HepG2 (cell line): ENCODE results near the gene PIGV. TPM values are rescaled to one million over a fixed set of nuclear protein-coding genes. Genes with fewer than 3 reads are reported as not detected.

Experiments
- AGO1 ChIP-seq: fragments of 200-400 bp; formaldehyde crosslinking; IDR thresholded peaks from 2 replicates; pipeline ENCODE4 v1.6.1; 2017; ENCODE audit warnings: mild to moderate bottlenecking, low read depth, low read length, moderate library complexity; ENCODE audit not compliant: poor library complexity, severe bottlenecking
- ARNT2 ChIP-seq: sonication (generic); formaldehyde crosslinking; IDR thresholded peaks from 2 replicates; pipeline ENCODE4 v1.8.0; 2022; ENCODE audit warnings: mild to moderate bottlenecking, low read depth, missing genetic modification reagents, moderate library complexity
- CEBPG ChIP-seq: IDR thresholded peaks from 2 replicates; pipeline ENCODE4 v1.6.1; 2016
- ESRRA ChIP-seq: sonication (generic); formaldehyde crosslinking; IDR thresholded peaks from 2 replicates; pipeline ENCODE4 v1.5.1; 2020; ENCODE audit warnings: mild to moderate bottlenecking, low read depth, missing genetic modification reagents
- SALL1 ChIP-seq: sonication (generic); formaldehyde crosslinking; IDR thresholded peaks from 2 replicates; pipeline ENCODE4 v1.8.0; 2022; ENCODE audit warnings: mild to moderate bottlenecking, missing genetic modification reagents
- SAP130 ChIP-seq: IDR thresholded peaks from 2 replicates; pipeline ENCODE4 v1.6.1; 2016; ENCODE audit warnings: low read depth
- SOX6 ChIP-seq, 2 experiments: fragments of 450-650 bp in 1 of 2; sonication (generic) in 1 of 2; formaldehyde crosslinking in 1 of 2; IDR thresholded peaks; 2 replicates each; pipeline versions ENCODE4 v1.4.0 to v1.6.1; 2017 to 2020; ENCODE audit warnings: antibody characterized with exemption in 1 of 2, mild to moderate bottlenecking in 1 of 2, missing genetic modification reagents in 1 of 2
- SP1 ChIP-seq, 2 experiments: fragments of 450-650 bp in 1 of 2; sonication (generic) in 1 of 2; formaldehyde crosslinking in 1 of 2; IDR thresholded peaks; 2 replicates each; pipeline versions ENCODE4 v1.4.0 to v1.6.1; 2016 to 2020; ENCODE audit warnings: missing genetic modification reagents in 1 of 2
- YEATS4 ChIP-seq: sonication (generic); formaldehyde crosslinking; IDR thresholded peaks from 2 replicates; pipeline ENCODE4 v1.4.0; 2020; ENCODE audit warnings: missing genetic modification reagents, borderline replicate concordance
- ZFP36L1 ChIP-seq: sonication (generic); formaldehyde crosslinking; IDR thresholded peaks from 2 replicates; pipeline ENCODE4 v1.8.0; 2022; ENCODE audit warnings: mild to moderate bottlenecking, missing genetic modification reagents, moderate library complexity
- ZKSCAN5 ChIP-seq: sonication (generic); formaldehyde crosslinking; IDR thresholded peaks from 2 replicates; pipeline ENCODE4 v1.5.1; 2020; ENCODE audit warnings: mild to moderate bottlenecking, missing genetic modification reagents
- ZNF460 ChIP-seq: sonication (generic); formaldehyde crosslinking; IDR thresholded peaks from 2 replicates; pipeline ENCODE4 v1.5.1; 2020; ENCODE audit warnings: missing genetic modification reagents, mild to moderate bottlenecking, borderline replicate concordance
- ZNF547 ChIP-seq: sonication (generic); formaldehyde crosslinking; IDR thresholded peaks from 2 replicates; pipeline ENCODE4 v1.5.1; 2020; ENCODE audit warnings: mild to moderate bottlenecking, missing genetic modification reagents
- ZNF713 ChIP-seq: sonication (generic); formaldehyde crosslinking; IDR thresholded peaks from 2 replicates; pipeline ENCODE4 v1.4.0; 2020; ENCODE audit warnings: mild to moderate bottlenecking, missing genetic modification reagents
- ZNF75D ChIP-seq: sonication (generic); formaldehyde crosslinking; IDR thresholded peaks from 2 replicates; pipeline ENCODE4 v1.8.1; 2023; ENCODE audit warnings: missing genetic modification reagents, mild to moderate bottlenecking, borderline replicate concordance
- ZNF766 ChIP-seq: sonication (generic); formaldehyde crosslinking; IDR thresholded peaks from 2 replicates; pipeline ENCODE4 v1.5.0; 2020; ENCODE audit warnings: missing genetic modification reagents, borderline replicate concordance
- ZNF768 ChIP-seq: sonication (generic); formaldehyde crosslinking; IDR thresholded peaks from 2 replicates; pipeline ENCODE4 v1.4.0; 2020; ENCODE audit warnings: missing genetic modification reagents
- ZSCAN12 ChIP-seq: sonication (generic); formaldehyde crosslinking; IDR thresholded peaks from 2 replicates; pipeline ENCODE4 v1.9.0; 2021; ENCODE audit warnings: mild to moderate bottlenecking, missing genetic modification reagents
- ZZZ3 ChIP-seq: sonication (generic); formaldehyde crosslinking; IDR thresholded peaks from 2 replicates; pipeline ENCODE4 v1.4.0; 2020; ENCODE audit warnings: missing genetic modification reagents, mild to moderate bottlenecking, borderline replicate concordance
- polyA plus RNA-seq, 8 experiments: library from polyadenylated mRNA; depleted of rRNA in 3 of 8; stranded (reverse) in 7 of 8; unstranded in 1 of 8; fragments of >200 nt; fragmentation: Illumina TruSeq in 4 of 8; extraction: Trizol in 4 of 8; gene quantifications; 2 replicates each; pipeline versions ENCODE4 v1.2.1 to v1.2.3, GENCODE V29; 2011 to 2016; ENCODE audit warnings: low read depth in 4 of 8, missing spikeins in 1 of 8, mixed read lengths in 1 of 8; ENCODE audit not compliant: insufficient read depth in 1 of 8
- total RNA-seq, 5 experiments: library from RNA; depleted of rRNA; stranded (reverse); fragments of >200 nt; fragmentation: Illumina TruSeq; extraction: Trizol; gene quantifications; 2 replicates each; pipeline ENCODE4 v1.2.3, GENCODE V29; 2016; ENCODE audit warnings: low read depth in 1 of 5
- TF ChIP-seq, protein P1 (sequence below): sonication (generic); formaldehyde crosslinking; IDR thresholded peaks from 2 replicates; pipeline ENCODE4 v1.4.0; 2020; ENCODE audit warnings: missing genetic modification reagents
- TF ChIP-seq, protein P2 (sequence below), 2 experiments: IDR thresholded peaks; 2 replicates each; pipeline ENCODE4 v1.6.1; 2011 to 2012; ENCODE audit warnings: low read length in 2 of 2, borderline replicate concordance in 1 of 2, low read depth in 1 of 2, mild to moderate bottlenecking in 1 of 2, moderate library complexity in 1 of 2

PIGV gene
- total and polyA plus RNA-seq, 2 of the 13 experiments (the other 11 are each of a cell fraction or from before 2014, with no cell fraction given), result 13.5 to 22.7 TPM

DNA sequence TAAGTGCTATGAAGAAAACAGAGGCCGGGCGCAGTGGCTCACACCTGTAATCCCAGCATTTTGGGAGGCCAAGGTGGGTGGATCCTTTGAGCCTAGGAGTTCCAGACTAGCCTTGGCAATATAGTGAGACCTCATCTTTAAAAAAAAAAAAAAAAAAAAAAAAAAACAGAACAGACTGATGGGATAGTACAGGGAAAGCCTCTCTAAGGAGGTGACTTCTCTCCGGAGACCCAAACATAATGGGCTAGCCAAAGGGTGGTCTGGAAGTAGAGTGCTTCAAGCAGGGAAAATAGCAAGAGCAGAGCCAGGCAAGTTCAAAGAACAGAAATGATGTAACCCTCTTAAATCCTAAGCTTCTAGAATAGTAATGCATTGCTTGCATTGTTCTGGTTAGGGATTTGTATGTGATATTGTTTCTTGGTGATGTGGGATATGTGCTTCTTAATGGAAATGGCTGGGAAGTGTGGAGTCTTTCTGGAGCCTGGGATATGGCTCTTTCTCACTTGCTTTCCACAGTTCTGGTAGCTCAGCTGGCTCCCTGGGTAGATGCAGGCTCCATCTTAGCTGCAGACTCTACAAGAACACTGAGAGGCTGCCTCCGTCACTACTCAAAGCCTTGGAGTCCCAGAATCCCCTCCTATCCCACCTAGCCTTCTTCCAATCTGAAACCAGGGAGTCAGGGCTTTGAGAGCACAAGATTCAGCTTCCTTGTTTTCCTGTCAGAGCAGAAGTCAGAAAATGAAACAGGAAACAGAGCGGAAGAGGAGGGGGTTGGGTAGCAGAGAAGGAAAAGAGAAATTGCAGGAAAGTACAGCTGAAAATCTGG lies 1.9 kb upstream of the PIGV start (continued):
- TF ChIP-seq, protein P1, sequence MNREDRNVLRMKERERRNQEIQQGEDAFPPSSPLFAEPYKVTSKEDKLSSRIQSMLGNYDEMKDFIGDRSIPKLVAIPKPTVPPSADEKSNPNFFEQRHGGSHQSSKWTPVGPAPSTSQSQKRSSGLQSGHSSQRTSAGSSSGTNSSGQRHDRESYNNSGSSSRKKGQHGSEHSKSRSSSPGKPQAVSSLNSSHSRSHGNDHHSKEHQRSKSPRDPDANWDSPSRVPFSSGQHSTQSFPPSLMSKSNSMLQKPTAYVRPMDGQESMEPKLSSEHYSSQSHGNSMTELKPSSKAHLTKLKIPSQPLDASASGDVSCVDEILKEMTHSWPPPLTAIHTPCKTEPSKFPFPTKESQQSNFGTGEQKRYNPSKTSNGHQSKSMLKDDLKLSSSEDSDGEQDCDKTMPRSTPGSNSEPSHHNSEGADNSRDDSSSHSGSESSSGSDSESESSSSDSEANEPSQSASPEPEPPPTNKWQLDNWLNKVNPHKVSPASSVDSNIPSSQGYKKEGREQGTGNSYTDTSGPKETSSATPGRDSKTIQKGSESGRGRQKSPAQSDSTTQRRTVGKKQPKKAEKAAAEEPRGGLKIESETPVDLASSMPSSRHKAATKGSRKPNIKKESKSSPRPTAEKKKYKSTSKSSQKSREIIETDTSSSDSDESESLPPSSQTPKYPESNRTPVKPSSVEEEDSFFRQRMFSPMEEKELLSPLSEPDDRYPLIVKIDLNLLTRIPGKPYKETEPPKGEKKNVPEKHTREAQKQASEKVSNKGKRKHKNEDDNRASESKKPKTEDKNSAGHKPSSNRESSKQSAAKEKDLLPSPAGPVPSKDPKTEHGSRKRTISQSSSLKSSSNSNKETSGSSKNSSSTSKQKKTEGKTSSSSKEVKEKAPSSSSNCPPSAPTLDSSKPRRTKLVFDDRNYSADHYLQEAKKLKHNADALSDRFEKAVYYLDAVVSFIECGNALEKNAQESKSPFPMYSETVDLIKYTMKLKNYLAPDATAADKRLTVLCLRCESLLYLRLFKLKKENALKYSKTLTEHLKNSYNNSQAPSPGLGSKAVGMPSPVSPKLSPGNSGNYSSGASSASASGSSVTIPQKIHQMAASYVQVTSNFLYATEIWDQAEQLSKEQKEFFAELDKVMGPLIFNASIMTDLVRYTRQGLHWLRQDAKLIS (CRISPR knock-in tag), result no peak
- TF ChIP-seq CEBPG, result peak; percentile 16; the same call in 1 of the 2 replicates
- TF ChIP-seq ZFP36L1, result no peak
- no peak for TF ChIP-seq ZZZ3
- TF ChIP-seq SOX6 (IDR thresholded peaks at IDR 0.05), result no peak
- 0 out of 2 replicates have a peak, but pooled peaks have one; percentile 25 for TF ChIP-seq SOX6 (CRISPR knock-in tag; IDR thresholded peaks at IDR 0.05)
- TF ChIP-seq ZNF75D (CRISPR knock-in tag), result no peak
- TF ChIP-seq AGO1, result no peak
- TF ChIP-seq, protein P2, sequence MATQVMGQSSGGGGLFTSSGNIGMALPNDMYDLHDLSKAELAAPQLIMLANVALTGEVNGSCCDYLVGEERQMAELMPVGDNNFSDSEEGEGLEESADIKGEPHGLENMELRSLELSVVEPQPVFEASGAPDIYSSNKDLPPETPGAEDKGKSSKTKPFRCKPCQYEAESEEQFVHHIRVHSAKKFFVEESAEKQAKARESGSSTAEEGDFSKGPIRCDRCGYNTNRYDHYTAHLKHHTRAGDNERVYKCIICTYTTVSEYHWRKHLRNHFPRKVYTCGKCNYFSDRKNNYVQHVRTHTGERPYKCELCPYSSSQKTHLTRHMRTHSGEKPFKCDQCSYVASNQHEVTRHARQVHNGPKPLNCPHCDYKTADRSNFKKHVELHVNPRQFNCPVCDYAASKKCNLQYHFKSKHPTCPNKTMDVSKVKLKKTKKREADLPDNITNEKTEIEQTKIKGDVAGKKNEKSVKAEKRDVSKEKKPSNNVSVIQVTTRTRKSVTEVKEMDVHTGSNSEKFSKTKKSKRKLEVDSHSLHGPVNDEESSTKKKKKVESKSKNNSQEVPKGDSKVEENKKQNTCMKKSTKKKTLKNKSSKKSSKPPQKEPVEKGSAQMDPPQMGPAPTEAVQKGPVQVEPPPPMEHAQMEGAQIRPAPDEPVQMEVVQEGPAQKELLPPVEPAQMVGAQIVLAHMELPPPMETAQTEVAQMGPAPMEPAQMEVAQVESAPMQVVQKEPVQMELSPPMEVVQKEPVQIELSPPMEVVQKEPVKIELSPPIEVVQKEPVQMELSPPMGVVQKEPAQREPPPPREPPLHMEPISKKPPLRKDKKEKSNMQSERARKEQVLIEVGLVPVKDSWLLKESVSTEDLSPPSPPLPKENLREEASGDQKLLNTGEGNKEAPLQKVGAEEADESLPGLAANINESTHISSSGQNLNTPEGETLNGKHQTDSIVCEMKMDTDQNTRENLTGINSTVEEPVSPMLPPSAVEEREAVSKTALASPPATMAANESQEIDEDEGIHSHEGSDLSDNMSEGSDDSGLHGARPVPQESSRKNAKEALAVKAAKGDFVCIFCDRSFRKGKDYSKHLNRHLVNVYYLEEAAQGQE (IDR thresholded peaks at IDR 0.05; ENCODE audit: borderline replicate concordance in 1 of 2, low read depth in 1 of 2, low read length in 2 of 2), result no peak
- no peak for TF ChIP-seq ZKSCAN5
- peak; percentile 42 for TF ChIP-seq SAP130 (CRISPR knock-in tag)
- TF ChIP-seq ZNF768 (CRISPR knock-in tag), result no peak
- TF ChIP-seq ZNF713 (CRISPR knock-in tag), result no peak
- TF ChIP-seq ZSCAN12 (CRISPR knock-in tag), result no peak
- TF ChIP-seq ZNF460 (CRISPR knock-in tag), result no peak
- TF ChIP-seq ESRRA (CRISPR knock-in tag), result no peak
- TF ChIP-seq ZNF766 (CRISPR knock-in tag), result no peak
- TF ChIP-seq ZNF547 (CRISPR knock-in tag), result no peak
- TF ChIP-seq SP1 (IDR thresholded peaks at IDR 0.05), result no peak
- TF ChIP-seq SP1 (CRISPR knock-in tag; IDR thresholded peaks at IDR 0.05), result no peak
- no peak for TF ChIP-seq YEATS4 (CRISPR knock-in tag)
- TF ChIP-seq ARNT2 (CRISPR knock-in tag), result no peak
- no peak for TF ChIP-seq SALL1
